OCI-LY3 (cell line): Measurements from ENCODE around the gene DFFB.

ENCODE experiments used
- H2AFZ ChIP-seq: fragments of 200-600, 300-600 bp; shearing (Covaris generic); 2 replicates; pipeline ENCODE4 v1.6.0; 2014; ENCODE audit warnings: antibody characterized with exemption, low read depth, low read length
- H3K27ac ChIP-seq: fragments of 200-600, 300-600 bp; sonication (generic); 2 replicates; pipeline ENCODE4 v1.5.1; 2014; ENCODE audit warnings: mild to moderate bottlenecking, low read length, moderate library complexity, mixed read lengths
- H3K27me3 ChIP-seq: fragments of 200-600, 300-600 bp; sonication (generic); 2 replicates; pipeline ENCODE4 v1.6.1; 2014; ENCODE audit warnings: low read depth, low read length, mixed read lengths
- H3K36me3 ChIP-seq: fragments of 200-600, 300-600 bp; sonication (generic); replicated peaks from 2 replicates; pipeline ENCODE3; 2014; ENCODE audit warnings: low read depth, low read length, mixed read lengths
- H3K4me1 ChIP-seq: fragments of 300-600, 200-600 bp; sonication (generic); 2 replicates; pipeline ENCODE4 v1.6.1; 2014; ENCODE audit warnings: low read length, mixed read lengths
- H3K4me2 ChIP-seq: fragments of 200-600, 300-600 bp; sonication (generic); 2 replicates; pipeline ENCODE4 v1.6.1; 2014; ENCODE audit warnings: low read length, mixed read lengths
- H3K4me3 ChIP-seq: fragments of 300-600, 200-600 bp; sonication (generic); 2 replicates; pipeline ENCODE4 v1.5.1; 2014; ENCODE audit warnings: antibody characterized with exemption, mild to moderate bottlenecking, low read length, moderate library complexity
- H3K79me2 ChIP-seq: fragments of 300-600, 200-600 bp; shearing (Covaris generic); 2 replicates; pipeline ENCODE4 v1.6.1; 2014; ENCODE audit warnings: mild to moderate bottlenecking, low read length, mixed read lengths
- H3K9ac ChIP-seq: fragments of 300-600, 200-600 bp; shearing (Covaris generic); 2 replicates; pipeline ENCODE4 v1.6.0; 2014; ENCODE audit warnings: mild to moderate bottlenecking, low read length, moderate library complexity
- H3K9me3 ChIP-seq: fragments of 200-600, 300-600 bp; shearing (Covaris generic); 2 replicates; pipeline ENCODE4 v1.6.1; 2014; ENCODE audit warnings: low read length, mixed read lengths; ENCODE audit not compliant: insufficient read depth
- H4K20me1 ChIP-seq: fragments of 200-600, 300-600 bp; sonication (generic); 2 replicates; pipeline ENCODE4 v1.6.1; 2016; ENCODE audit warnings: low read length, mixed read lengths; ENCODE audit not compliant: insufficient read depth
- CTCF ChIP-seq: fragments of 200-600, 300-600 bp; sonication (generic); IDR thresholded peaks from 2 replicates; pipeline ENCODE4 v1.5.1; 2014; ENCODE audit warnings: antibody characterized with exemption, low read length, low read depth
- EZH2phosphoT487 ChIP-seq: fragments of 200-600 bp; shearing (Covaris generic); IDR thresholded peaks from 2 replicates; pipeline ENCODE4 v1.6.1; 2018; ENCODE audit warnings: antibody characterized with exemption, mixed run types, low read depth

The DFFB gene

GRCh38 chr1:3831689-3832088 is 25.6 kb upstream of the DFFB start:
- no peaks in the 10 kb centered on the region for H3K4me1 ChIP-seq
- peaks cover 41% of the 10 kb centered on the region for H3K36me3 ChIP-seq
- no peak overlapping the region for H3K4me3 ChIP-seq
- no peaks in the 10 kb centered on the region for H3K79me2 ChIP-seq
- TF ChIP-seq CTCF (no peak), EZH2phosphoT487 (no peak)
- no peak overlapping the region for H2AFZ ChIP-seq
- no peaks in the 10 kb centered on the region for H4K20me1 ChIP-seq
- H3K27me3 ChIP-seq = no peaks in the 10 kb centered on the region
- no peak overlapping the region for H3K9ac ChIP-seq
- peaks cover 2% of the 10 kb centered on the region; the same call in 1 of the 2 replicates for H3K9me3 ChIP-seq
- H3K4me2 ChIP-seq = no peak overlapping the region
- H3K27ac ChIP-seq = no peak overlapping the region

- Histone ChIP-seq H3K27me3 (no peaks in the 10 kb centered on the region), H4K20me1 (no peaks in the 10 kb centered on the region), H3K9ac (no peak overlapping the region), H3K27ac (no peak overlapping the region), H3K4me2 (no peak overlapping the region), H3K9me3 (peaks cover 14% of the 10 kb centered on the region; the same call in 1 of the 2 replicates), H3K4me1 (no peaks in the 10 kb centered on the region), H3K79me2 (no peaks in the 10 kb centered on the region), H2AFZ (no peak overlapping the region), H3K36me3 (peaks cover 61% of the 10 kb centered on the region), H3K4me3 (no peak overlapping the region)
- TF ChIP-seq EZH2phosphoT487 (no peak), CTCF (no peak)
These were observed 22.6 kb upstream of the DFFB start for GRCh38 chr1:3834701-3835100.

GRCh38 chr1:3836421-3836820 is 20.9 kb upstream of the DFFB start:
- Histone ChIP-seq H3K36me3 (peaks cover 56% of the 10 kb centered on the region), H2AFZ (no peak overlapping the region), H4K20me1 (no peaks in the 10 kb centered on the region), H3K79me2 (no peaks in the 10 kb centered on the region), H3K9ac (no peak overlapping the region), H3K9me3 (peaks cover 14% of the 10 kb centered on the region; the same call in 1 of the 2 replicates), H3K4me1 (no peaks in the 10 kb centered on the region), H3K27me3 (no peaks in the 10 kb centered on the region), H3K4me3 (no peak overlapping the region), H3K27ac (no peak overlapping the region), H3K4me2 (no peak overlapping the region)
- TF ChIP-seq CTCF (no peak), EZH2phosphoT487 (no peak)

- H4K20me1 ChIP-seq = no peaks in the 10 kb centered on the region
- H3K4me2 ChIP-seq = no peak overlapping the region
- H3K36me3 ChIP-seq = peaks cover 50% of the 10 kb centered on the region
- H3K27ac ChIP-seq = no peak overlapping the region
- no peak overlapping the region for H3K9ac ChIP-seq
- no peaks in the 10 kb centered on the region for H3K79me2 ChIP-seq
- TF ChIP-seq CTCF (no peak), EZH2phosphoT487 (no peak)
- H3K4me3 ChIP-seq = no peak overlapping the region
- no peaks in the 10 kb centered on the region for H3K4me1 ChIP-seq
- no peak overlapping the region for H2AFZ ChIP-seq
- no peaks in the 10 kb centered on the region for H3K27me3 ChIP-seq
- peaks cover 14% of the 10 kb centered on the region; the same call in 1 of the 2 replicates for H3K9me3 ChIP-seq
These were observed 20.1 kb upstream of the DFFB start for GRCh38 chr1:3837200-3837599.
